ENCODE measurements around the gene COBL. TPM values are rescaled to one million over a fixed set of nuclear protein-coding genes. Genes with fewer than 3 reads are reported as not detected.

The COBL gene
- total RNA-seq, 1 experiment from 2014 or later: 0.03 TPM

GRCh38 chr7:50973814-50974213, 342.8 kb downstream of the COBL start:
- no peaks in the 10 kb centered on the region for H3K27me3 ChIP-seq
- H3K9me3 ChIP-seq: peaks cover 2% of the 10 kb centered on the region; the same call in 1 of the 2 replicates
- no peaks in the 10 kb centered on the region for H3K36me3 ChIP-seq
- no peak overlapping the region for H3K4me3 ChIP-seq
- no peak for DNase-seq

- Histone ChIP-seq H3K9me3 (no peaks in the 10 kb centered on the region), H3K4me3 (no peak overlapping the region)
- no peak for DNase-seq
Measured at GRCh38 chr7:50970092-50970491, 346.5 kb downstream of the COBL start.

More at GRCh38 chr7:50970092-50970491, 346.5 kb downstream of the COBL start:
- Histone ChIP-seq H3K36me3 (no peaks in the 10 kb centered on the region), H3K27me3 (no peaks in the 10 kb centered on the region)
